Liver (tissue), 9 donors: ENCODE data around the gene FXYD2. TPM values are rescaled to one million over a fixed set of nuclear protein-coding genes. Genes with fewer than 3 reads are reported as not detected.

Source experiments
- DNase-seq: peaks from one replicate; pipeline ENCODE4 v3.0.0-alpha.2; 2017; ENCODE audit warnings: low spot score
- H3K27ac ChIP-seq, 2 donors: one replicate each; pipeline ENCODE4 v1.7.0; 2013; ENCODE audit warnings: inconsistent platforms in 2 of 2, low read length in 2 of 2, control low read depth in 1 of 2, low read depth in 1 of 2, mild to moderate bottlenecking in 1 of 2
- H3K27me3 ChIP-seq, 4 donors: one replicate each; pipeline versions ENCODE4 v1.6.1 to v1.7.0; 2013; ENCODE audit warnings: low read length in 3 of 4, inconsistent platforms in 1 of 4, mild to moderate bottlenecking in 1 of 4, moderate library complexity in 1 of 4; ENCODE audit not compliant: control insufficient read depth in 4 of 4, insufficient read depth in 4 of 4
- H3K36me3 ChIP-seq, 4 donors: one replicate each; pipeline versions ENCODE4 v1.6.1 to v1.7.0; 2013; ENCODE audit warnings: low read length in 3 of 4, mild to moderate bottlenecking in 3 of 4, low read depth in 1 of 4, moderate library complexity in 1 of 4; ENCODE audit not compliant: control insufficient read depth in 4 of 4, insufficient read depth in 3 of 4
- H3K4me1 ChIP-seq, 4 donors: one replicate each; pipeline versions ENCODE4 v1.6.1 to v1.7.0; 2013; ENCODE audit warnings: low read length in 3 of 4, mild to moderate bottlenecking in 3 of 4, moderate library complexity in 1 of 4; ENCODE audit not compliant: control insufficient read depth in 4 of 4, insufficient read depth in 4 of 4
- H3K4me3 ChIP-seq, 3 donors: one replicate each; pipeline versions ENCODE4 v1.6.1 to v1.7.0; 2013; ENCODE audit warnings: low read length in 3 of 3, control low read depth in 1 of 3, low read depth in 1 of 3, mild to moderate bottlenecking in 1 of 3
- H3K9ac ChIP-seq, 2 donors: one replicate each; pipeline ENCODE4 v1.7.0; 2013; ENCODE audit warnings: low read length in 2 of 2, mild to moderate bottlenecking in 2 of 2, moderate library complexity in 2 of 2, control low read depth in 1 of 2, low read depth in 1 of 2
- H3K9me3 ChIP-seq, 4 donors: one replicate each; pipeline versions ENCODE4 v1.6.1 to v1.7.0; 2013; ENCODE audit warnings: low read length in 3 of 4; ENCODE audit not compliant: control insufficient read depth in 4 of 4
- EGR1 ChIP-seq, 2 donors: IDR thresholded peaks; 2 replicates each; pipeline ENCODE4 v1.6.1; 2016 to 2018; ENCODE audit warnings: antibody characterized with exemption in 2 of 2, low read depth in 2 of 2
- FOXA1 ChIP-seq: IDR thresholded peaks from 2 replicates; pipeline ENCODE4 v1.6.1; 2016; ENCODE audit warnings: antibody characterized with exemption
- FOXA2 ChIP-seq: IDR thresholded peaks from 2 replicates; pipeline ENCODE4 v1.6.1; 2016; ENCODE audit warnings: antibody characterized with exemption
- HNF4A ChIP-seq, 2 donors: conservative IDR thresholded peaks; 2 replicates each; pipeline ENCODE4 v1.6.1; 2016; ENCODE audit warnings: antibody characterized with exemption in 2 of 2, mild to moderate bottlenecking in 2 of 2
- HNF4G ChIP-seq: IDR thresholded peaks from 2 replicates; pipeline ENCODE4 v1.6.1; 2016; ENCODE audit warnings: antibody characterized with exemption
- JUND ChIP-seq, 2 donors: IDR thresholded peaks; 2 replicates each; pipeline ENCODE4 v1.6.1; 2016; ENCODE audit warnings: antibody characterized with exemption in 2 of 2
- NR2F2 ChIP-seq: IDR thresholded peaks from 2 replicates; pipeline ENCODE4 v1.6.1; 2016; ENCODE audit warnings: antibody characterized with exemption
- RAD21 ChIP-seq, 2 donors: IDR thresholded peaks; 2 replicates each; pipeline ENCODE4 v1.6.1; 2016; ENCODE audit warnings: antibody characterized with exemption in 2 of 2, mild to moderate bottlenecking in 2 of 2
- RXRA ChIP-seq, 2 donors: IDR thresholded peaks; 2 replicates each; pipeline ENCODE4 v1.6.1; 2017 to 2018; ENCODE audit warnings: antibody characterized with exemption in 2 of 2, mild to moderate bottlenecking in 1 of 2
- TAF1 ChIP-seq: conservative IDR thresholded peaks from 2 replicates; pipeline ENCODE4 v1.6.1; 2016; ENCODE audit warnings: antibody characterized with exemption, mild to moderate bottlenecking
- YY1 ChIP-seq: IDR thresholded peaks from 2 replicates; pipeline ENCODE4 v1.6.1; 2016; ENCODE audit warnings: antibody characterized with exemption, mild to moderate bottlenecking
- WGBS: extraction: QIAGEN DNeasy Blood & Tissue Kit; methylation state at CpG from one replicate; pipeline ENCODE4 v1.1.7; 2013; 5-methylcytosine and 5-hydroxymethylcytosine counted together
- polyA plus RNA-seq, 2 donors: library from polyadenylated mRNA; stranded (reverse) in 1 of 2; unstranded in 1 of 2; fragments of 200-250 nt in 1 of 2; fragments of >200 nt in 1 of 2; fragmentation: Nextera tagmentation in 1 of 2; extraction: Ambion mirVana in 1 of 2; gene quantifications; one replicate each; pipeline versions ENCODE4 v1.2.1 to v1.2.3, GENCODE V29; 2013 to 2015
- total RNA-seq, 2 donors: library from RNA; depleted of rRNA; stranded (reverse); fragments of >200 nt; gene quantifications; one replicate each; pipeline ENCODE4 v1.2.3, GENCODE V29; 2014
- TF ChIP-seq, protein P1 (sequence below): IDR thresholded peaks from 2 replicates; pipeline ENCODE4 v1.6.1; 2016; ENCODE audit warnings: antibody characterized with exemption
- TF ChIP-seq, protein P2 (sequence below): fragments of 150-350 bp; IDR thresholded peaks from 2 replicates; pipeline ENCODE4 v1.5.1; 2017; ENCODE audit warnings: improper control_type of control experiment, low read depth, low read length; ENCODE audit not compliant: missing input control
- TF ChIP-seq, protein P3 (sequence below): IDR thresholded peaks from 2 replicates; pipeline ENCODE4 v1.6.1; 2016; ENCODE audit warnings: antibody characterized with exemption, mild to moderate bottlenecking
- TF ChIP-seq, protein P4 (sequence below): IDR thresholded peaks from 2 replicates; pipeline ENCODE4 v1.6.1; 2016; ENCODE audit warnings: antibody characterized with exemption
- donor health status: healthy.
- donor health status: healthy.
- donor health status: healthy.
- donor health status: healthy.
- donor health status: healthy.

Gene FXYD2
- total and polyA plus RNA-seq, 4 donors: 20.2 to 105 (median 41.8) TPM

DNA sequence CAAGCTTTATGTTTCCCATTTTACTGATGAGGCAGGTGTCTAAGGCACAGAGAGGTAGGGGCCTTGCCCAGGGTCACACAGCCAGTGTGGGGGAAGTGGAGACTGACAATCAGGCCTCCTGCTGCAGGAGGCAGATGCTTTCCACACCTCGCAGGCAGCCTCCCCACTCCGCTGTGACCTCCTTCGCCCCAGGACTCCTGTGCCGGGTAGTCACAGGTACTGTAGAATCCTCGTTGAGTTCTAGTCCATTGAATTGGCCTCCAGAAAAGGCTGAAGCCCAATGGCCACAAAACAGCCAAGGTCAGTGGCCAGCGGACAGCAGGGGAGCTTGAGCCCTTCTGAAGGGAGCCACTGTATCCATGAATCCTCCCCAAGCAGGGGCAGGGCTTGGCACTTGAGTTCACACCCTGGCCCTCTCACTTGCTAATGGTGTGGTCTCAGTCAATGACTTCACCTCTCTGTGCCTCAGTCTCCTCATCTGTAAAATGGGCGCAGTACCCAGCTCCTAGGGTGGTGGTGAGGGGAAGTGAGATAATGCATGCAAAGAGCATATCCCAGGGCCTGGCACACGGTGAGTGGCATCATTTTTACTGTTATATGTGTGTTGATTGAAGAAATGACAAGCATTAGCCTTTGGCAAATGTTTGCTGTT lies 1.1 kb upstream of the FXYD2 start:
- Histone ChIP-seq H3K27me3 (no peaks in the 10 kb centered on the region), H3K9ac (no peak overlapping the region), H3K4me1 (peaks cover 0 to 16% (median 4%) of the 10 kb centered on the region in 4 donors), H3K9me3 (no peaks in the 10 kb centered on the region), H3K27ac (peak overlapping the region; percentile 2 to 74), H3K36me3 (no peaks in the 10 kb centered on the region), H3K4me3 (no peak overlapping the region)
- 86% methylated on average over 8 of the region's 8 CpGs for WGBS
- no peak for TF ChIP-seq TAF1
- no peak for TF ChIP-seq HNF4G
- no peak for TF ChIP-seq YY1
- TF ChIP-seq HNF4A (conservative IDR thresholded peaks at IDR 0.05): no peak
- no peak for TF ChIP-seq RXRA (IDR thresholded peaks at IDR 0.05)
- no peak for TF ChIP-seq EGR1 (IDR thresholded peaks at IDR 0.05; ENCODE audit: low read depth in 2 of 2)
- TF ChIP-seq, protein P1, sequence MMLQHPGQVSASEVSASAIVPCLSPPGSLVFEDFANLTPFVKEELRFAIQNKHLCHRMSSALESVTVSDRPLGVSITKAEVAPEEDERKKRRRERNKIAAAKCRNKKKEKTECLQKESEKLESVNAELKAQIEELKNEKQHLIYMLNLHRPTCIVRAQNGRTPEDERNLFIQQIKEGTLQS: no peak
- TF ChIP-seq JUND (IDR thresholded peaks at IDR 0.05): no peak
- TF ChIP-seq RAD21 (IDR thresholded peaks at IDR 0.05): no peak
- peak; percentile 28 for DNase-seq

DNA sequence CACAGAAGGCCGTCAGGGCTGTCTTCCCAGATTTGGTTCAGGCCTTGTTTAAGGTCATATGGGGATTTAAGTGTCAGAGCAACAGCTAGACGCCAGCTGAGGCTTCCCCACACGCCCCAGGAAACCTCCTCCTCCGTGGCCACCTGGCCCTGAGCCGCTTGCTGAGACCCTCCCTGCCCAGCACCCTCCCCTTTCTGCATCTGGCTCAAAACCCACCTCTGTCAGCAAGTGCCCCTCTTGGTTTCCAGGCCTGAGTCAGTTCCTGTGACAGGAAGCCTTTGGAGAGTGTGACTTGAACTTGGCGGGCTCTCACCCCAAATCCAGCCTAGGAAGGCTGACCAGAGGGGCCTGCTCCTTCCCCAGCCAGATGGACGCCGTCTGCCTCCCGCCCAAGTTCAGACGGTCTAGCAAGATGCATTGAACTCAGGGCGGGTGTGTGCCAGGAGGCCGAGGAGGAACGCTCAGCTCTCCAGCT lies 561 bp downstream of the FXYD2 start:
- Histone ChIP-seq H3K9ac (peak overlapping the region in 1 of 2 donors; percentile 8), H3K9me3 (no peaks in the 10 kb centered on the region), H3K36me3 (no peaks in the 10 kb centered on the region), H3K27me3 (no peaks in the 10 kb centered on the region), H3K4me3 (no peak overlapping the region), H3K27ac (peak overlapping the region; percentile 50 to 74), H3K4me1 (peaks cover 0 to 16% (median 4%) of the 10 kb centered on the region in 4 donors)
- DNase-seq: no peak
- WGBS: 28% methylated on average over 13 of the region's 13 CpGs
- TF ChIP-seq, protein P2, sequence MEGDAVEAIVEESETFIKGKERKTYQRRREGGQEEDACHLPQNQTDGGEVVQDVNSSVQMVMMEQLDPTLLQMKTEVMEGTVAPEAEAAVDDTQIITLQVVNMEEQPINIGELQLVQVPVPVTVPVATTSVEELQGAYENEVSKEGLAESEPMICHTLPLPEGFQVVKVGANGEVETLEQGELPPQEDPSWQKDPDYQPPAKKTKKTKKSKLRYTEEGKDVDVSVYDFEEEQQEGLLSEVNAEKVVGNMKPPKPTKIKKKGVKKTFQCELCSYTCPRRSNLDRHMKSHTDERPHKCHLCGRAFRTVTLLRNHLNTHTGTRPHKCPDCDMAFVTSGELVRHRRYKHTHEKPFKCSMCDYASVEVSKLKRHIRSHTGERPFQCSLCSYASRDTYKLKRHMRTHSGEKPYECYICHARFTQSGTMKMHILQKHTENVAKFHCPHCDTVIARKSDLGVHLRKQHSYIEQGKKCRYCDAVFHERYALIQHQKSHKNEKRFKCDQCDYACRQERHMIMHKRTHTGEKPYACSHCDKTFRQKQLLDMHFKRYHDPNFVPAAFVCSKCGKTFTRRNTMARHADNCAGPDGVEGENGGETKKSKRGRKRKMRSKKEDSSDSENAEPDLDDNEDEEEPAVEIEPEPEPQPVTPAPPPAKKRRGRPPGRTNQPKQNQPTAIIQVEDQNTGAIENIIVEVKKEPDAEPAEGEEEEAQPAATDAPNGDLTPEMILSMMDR: no peak
- TF ChIP-seq RXRA (IDR thresholded peaks at IDR 0.05): peak in 1 of 2 donors; percentile 27
- TF ChIP-seq FOXA1: no peak
- no peak for TF ChIP-seq EGR1 (IDR thresholded peaks at IDR 0.05; ENCODE audit: low read depth in 2 of 2)
- TF ChIP-seq, protein P1: no peak
- TF ChIP-seq NR2F2: peak; percentile 63
- TF ChIP-seq HNF4G: no peak
- TF ChIP-seq, protein P3, sequence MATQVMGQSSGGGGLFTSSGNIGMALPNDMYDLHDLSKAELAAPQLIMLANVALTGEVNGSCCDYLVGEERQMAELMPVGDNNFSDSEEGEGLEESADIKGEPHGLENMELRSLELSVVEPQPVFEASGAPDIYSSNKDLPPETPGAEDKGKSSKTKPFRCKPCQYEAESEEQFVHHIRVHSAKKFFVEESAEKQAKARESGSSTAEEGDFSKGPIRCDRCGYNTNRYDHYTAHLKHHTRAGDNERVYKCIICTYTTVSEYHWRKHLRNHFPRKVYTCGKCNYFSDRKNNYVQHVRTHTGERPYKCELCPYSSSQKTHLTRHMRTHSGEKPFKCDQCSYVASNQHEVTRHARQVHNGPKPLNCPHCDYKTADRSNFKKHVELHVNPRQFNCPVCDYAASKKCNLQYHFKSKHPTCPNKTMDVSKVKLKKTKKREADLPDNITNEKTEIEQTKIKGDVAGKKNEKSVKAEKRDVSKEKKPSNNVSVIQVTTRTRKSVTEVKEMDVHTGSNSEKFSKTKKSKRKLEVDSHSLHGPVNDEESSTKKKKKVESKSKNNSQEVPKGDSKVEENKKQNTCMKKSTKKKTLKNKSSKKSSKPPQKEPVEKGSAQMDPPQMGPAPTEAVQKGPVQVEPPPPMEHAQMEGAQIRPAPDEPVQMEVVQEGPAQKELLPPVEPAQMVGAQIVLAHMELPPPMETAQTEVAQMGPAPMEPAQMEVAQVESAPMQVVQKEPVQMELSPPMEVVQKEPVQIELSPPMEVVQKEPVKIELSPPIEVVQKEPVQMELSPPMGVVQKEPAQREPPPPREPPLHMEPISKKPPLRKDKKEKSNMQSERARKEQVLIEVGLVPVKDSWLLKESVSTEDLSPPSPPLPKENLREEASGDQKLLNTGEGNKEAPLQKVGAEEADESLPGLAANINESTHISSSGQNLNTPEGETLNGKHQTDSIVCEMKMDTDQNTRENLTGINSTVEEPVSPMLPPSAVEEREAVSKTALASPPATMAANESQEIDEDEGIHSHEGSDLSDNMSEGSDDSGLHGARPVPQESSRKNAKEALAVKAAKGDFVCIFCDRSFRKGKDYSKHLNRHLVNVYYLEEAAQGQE: peak; percentile 12
- TF ChIP-seq, protein P4, sequence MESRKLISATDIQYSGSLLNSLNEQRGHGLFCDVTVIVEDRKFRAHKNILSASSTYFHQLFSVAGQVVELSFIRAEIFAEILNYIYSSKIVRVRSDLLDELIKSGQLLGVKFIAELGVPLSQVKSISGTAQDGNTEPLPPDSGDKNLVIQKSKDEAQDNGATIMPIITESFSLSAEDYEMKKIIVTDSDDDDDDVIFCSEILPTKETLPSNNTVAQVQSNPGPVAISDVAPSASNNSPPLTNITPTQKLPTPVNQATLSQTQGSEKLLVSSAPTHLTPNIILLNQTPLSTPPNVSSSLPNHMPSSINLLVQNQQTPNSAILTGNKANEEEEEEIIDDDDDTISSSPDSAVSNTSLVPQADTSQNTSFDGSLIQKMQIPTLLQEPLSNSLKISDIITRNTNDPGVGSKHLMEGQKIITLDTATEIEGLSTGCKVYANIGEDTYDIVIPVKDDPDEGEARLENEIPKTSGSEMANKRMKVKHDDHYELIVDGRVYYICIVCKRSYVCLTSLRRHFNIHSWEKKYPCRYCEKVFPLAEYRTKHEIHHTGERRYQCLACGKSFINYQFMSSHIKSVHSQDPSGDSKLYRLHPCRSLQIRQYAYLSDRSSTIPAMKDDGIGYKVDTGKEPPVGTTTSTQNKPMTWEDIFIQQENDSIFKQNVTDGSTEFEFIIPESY: no peak
- TF ChIP-seq FOXA2: no peak
